CD4-positive, alpha-beta T cell (primary cell): ENCODE data around the gene AGR3. TPM values are rescaled to one million over a fixed set of nuclear protein-coding genes. Genes with fewer than 3 reads are reported as not detected.

ENCODE experiments used
- ATAC-seq: fragments of 200-7000 bp; cut with Tn5 transposase; one replicate; pipeline ENCODE4 v1.10.0; 2022; ENCODE audit warnings: mild to moderate bottlenecking; ENCODE audit not compliant: poor library complexity
- CTCF ChIA-PET: fragments of 350-600 bp; sonication (Branson Sonifier 250); formaldehyde crosslinking; loops from one replicate; lab custom pipeline; 2021; ENCODE audit warnings: antibody characterized with exemption, inconsistent platforms; lab: Charles Lee
- POLR2A ChIA-PET: fragments of 350-600 bp; sonication (Branson Sonifier 250); formaldehyde crosslinking; loops from one replicate; lab custom pipeline; 2021; ENCODE audit warnings: antibody characterized with exemption, inconsistent platforms; lab: Charles Lee
- DNase-seq, 14 experiments: peaks; one replicate each; pipeline ENCODE4 v3.0.0-alpha.2; 2013 to 2020; ENCODE audit warnings: mixed read lengths in 2 of 14
- H3K27ac ChIP-seq, 2 donors: one replicate each; pipeline versions ENCODE4 v1.5.1 to v1.7.0; 2013; ENCODE audit warnings: low read length in 2 of 2, low read depth in 1 of 2, mild to moderate bottlenecking in 1 of 2
- H3K27me3 ChIP-seq, 2 experiments: 1 replicate in 1 of 2; 2 replicates in 1 of 2; pipeline versions ENCODE4 v1.6.1 to v1.7.0; 2013; ENCODE audit warnings: low read length in 2 of 2, control low read depth in 1 of 2, mild to moderate bottlenecking in 1 of 2, moderate library complexity in 1 of 2; ENCODE audit not compliant: insufficient read depth in 2 of 2, control insufficient read depth in 1 of 2
- H3K36me3 ChIP-seq: one replicate; pipeline ENCODE4 v1.6.1; 2013; ENCODE audit warnings: low read length, control low read depth; ENCODE audit not compliant: insufficient read depth
- H3K4me1 ChIP-seq: one replicate; pipeline ENCODE4 v1.6.1; 2013; ENCODE audit warnings: low read length, control low read depth; ENCODE audit not compliant: insufficient read depth
- H3K4me3 ChIP-seq: one replicate; pipeline ENCODE4 v1.5.1; 2013; ENCODE audit warnings: mild to moderate bottlenecking, low read length, moderate library complexity
- H3K9me3 ChIP-seq, 2 experiments: 1 replicate in 1 of 2; 2 replicates in 1 of 2; pipeline versions ENCODE4 v1.6.1 to v1.7.0; 2013; ENCODE audit warnings: low read length in 2 of 2, mild to moderate bottlenecking in 2 of 2, control low read depth in 1 of 2, moderate library complexity in 1 of 2; ENCODE audit not compliant: control insufficient read depth in 1 of 2, insufficient read depth in 1 of 2
- H3K27ac Mint-ChIP-seq: one replicate; pipeline ENCODE4 v1.8.0; 2020; ENCODE audit warnings: mixed read lengths
- H3K27me3 Mint-ChIP-seq: one replicate; pipeline ENCODE4 v1.8.0; 2021; ENCODE audit warnings: mixed read lengths
- H3K36me3 Mint-ChIP-seq: one replicate; pipeline ENCODE4 v1.8.0; 2021; ENCODE audit warnings: low read depth, mixed read lengths
- H3K4me1 Mint-ChIP-seq: one replicate; pipeline ENCODE4 v1.8.0; 2021; ENCODE audit warnings: low read depth, mixed read lengths
- H3K4me3 Mint-ChIP-seq: one replicate; pipeline ENCODE4 v1.8.0; 2020; ENCODE audit warnings: mild to moderate bottlenecking, mixed read lengths
- H3K9me3 Mint-ChIP-seq: one replicate; pipeline ENCODE4 v1.8.0; 2020; ENCODE audit warnings: mixed read lengths
- intact Hi-C, 2 experiments: fragments of 100-400 bp; cut with DNase I in 1 of 2; cut with micrococcal nuclease in 1 of 2; formaldehyde crosslinking; loops; one replicate each; pipeline versions ENCODE4 v1.15.1 to v1.9.0; 2023 to 2025; cut with DNase I, micrococcal nuclease
- total RNA-seq, 174 experiments: library from RNA in 2 of 174; stranded (reverse) in 2 of 174; gene quantifications; one replicate each; pipeline ENCODE4 v1.2.3 and lab custom pipeline; 2021 to 2026
- TF ChIP-seq, protein P1 (sequence below): fragments of 200-600 bp; IDR thresholded peaks from one replicate; pipeline ENCODE4 v1.8.0; 2022; ENCODE audit warnings: antibody characterized with exemption, mild to moderate bottlenecking

Gene AGR3
- total RNA-seq, 2 experiments from 2014 or later: not detected

DNA sequence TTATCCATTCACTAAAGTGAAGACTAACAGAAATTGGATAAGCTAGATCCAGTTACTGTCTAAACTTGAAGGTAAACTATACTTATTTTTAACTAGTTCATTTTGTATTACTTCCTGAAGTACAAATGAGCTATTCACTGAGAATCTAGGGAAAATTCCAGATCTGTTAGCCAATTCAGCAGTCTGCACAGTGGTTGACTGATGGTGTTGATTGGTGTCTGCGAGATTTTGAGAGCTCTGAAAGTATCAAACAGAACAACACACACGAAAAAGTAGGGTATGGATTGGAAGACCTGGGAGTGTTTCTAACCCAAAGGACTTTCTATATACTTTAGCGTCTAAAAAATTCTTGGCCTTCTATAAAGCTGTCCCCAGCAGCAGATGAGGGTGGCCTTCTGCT is 43.4 kb downstream of the AGR3 start:
- H3K27me3 Mint-ChIP-seq: no peaks in the 10 kb centered on the region
- intact Hi-C loops: no loop called here

GRCh38 chr7:16836481-16836880 is 45.3 kb downstream of the AGR3 start:
- Mint-ChIP-seq H3K27me3 (no peaks in the 10 kb centered on the region), H3K9me3 (no peaks in the 10 kb centered on the region), H3K4me3 (no peak overlapping the region), H3K4me1 (no peaks in the 10 kb centered on the region), H3K27ac (no peak overlapping the region), H3K36me3 (no peaks in the 10 kb centered on the region)
- Histone ChIP-seq H3K27me3 (no peaks in the 10 kb centered on the region), H3K9me3 (no peaks in the 10 kb centered on the region), H3K27ac (no peak overlapping the region), H3K36me3 (no peaks in the 10 kb centered on the region), H3K4me3 (no peak overlapping the region), H3K4me1 (no peaks in the 10 kb centered on the region)
- POLR2A ChIA-PET: no interaction called here
- DNase-seq: no peak
- TF ChIP-seq, protein P1, sequence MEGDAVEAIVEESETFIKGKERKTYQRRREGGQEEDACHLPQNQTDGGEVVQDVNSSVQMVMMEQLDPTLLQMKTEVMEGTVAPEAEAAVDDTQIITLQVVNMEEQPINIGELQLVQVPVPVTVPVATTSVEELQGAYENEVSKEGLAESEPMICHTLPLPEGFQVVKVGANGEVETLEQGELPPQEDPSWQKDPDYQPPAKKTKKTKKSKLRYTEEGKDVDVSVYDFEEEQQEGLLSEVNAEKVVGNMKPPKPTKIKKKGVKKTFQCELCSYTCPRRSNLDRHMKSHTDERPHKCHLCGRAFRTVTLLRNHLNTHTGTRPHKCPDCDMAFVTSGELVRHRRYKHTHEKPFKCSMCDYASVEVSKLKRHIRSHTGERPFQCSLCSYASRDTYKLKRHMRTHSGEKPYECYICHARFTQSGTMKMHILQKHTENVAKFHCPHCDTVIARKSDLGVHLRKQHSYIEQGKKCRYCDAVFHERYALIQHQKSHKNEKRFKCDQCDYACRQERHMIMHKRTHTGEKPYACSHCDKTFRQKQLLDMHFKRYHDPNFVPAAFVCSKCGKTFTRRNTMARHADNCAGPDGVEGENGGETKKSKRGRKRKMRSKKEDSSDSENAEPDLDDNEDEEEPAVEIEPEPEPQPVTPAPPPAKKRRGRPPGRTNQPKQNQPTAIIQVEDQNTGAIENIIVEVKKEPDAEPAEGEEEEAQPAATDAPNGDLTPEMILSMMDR: no peak
- CTCF ChIA-PET: no interaction called here
- ATAC-seq: no peak
- intact Hi-C loops: no loop called here

More for the DNA sequence above, 43.4 kb downstream of the AGR3 start:
- Mint-ChIP-seq H3K9me3 (no peaks in the 10 kb centered on the region), H3K36me3 (no peaks in the 10 kb centered on the region), H3K27ac (no peak overlapping the region), H3K4me3 (no peak overlapping the region), H3K4me1 (no peaks in the 10 kb centered on the region)
- ChIA-PET POLR2A (no interaction called here), CTCF (no interaction called here)
- Histone ChIP-seq H3K27me3 (no peaks in the 10 kb centered on the region), H3K27ac (no peak overlapping the region), H3K4me3 (no peak overlapping the region), H3K36me3 (no peaks in the 10 kb centered on the region), H3K9me3 (no peaks in the 10 kb centered on the region), H3K4me1 (no peaks in the 10 kb centered on the region)
- TF ChIP-seq, protein P1: no peak
- no peak for DNase-seq
- no peak for ATAC-seq

DNA sequence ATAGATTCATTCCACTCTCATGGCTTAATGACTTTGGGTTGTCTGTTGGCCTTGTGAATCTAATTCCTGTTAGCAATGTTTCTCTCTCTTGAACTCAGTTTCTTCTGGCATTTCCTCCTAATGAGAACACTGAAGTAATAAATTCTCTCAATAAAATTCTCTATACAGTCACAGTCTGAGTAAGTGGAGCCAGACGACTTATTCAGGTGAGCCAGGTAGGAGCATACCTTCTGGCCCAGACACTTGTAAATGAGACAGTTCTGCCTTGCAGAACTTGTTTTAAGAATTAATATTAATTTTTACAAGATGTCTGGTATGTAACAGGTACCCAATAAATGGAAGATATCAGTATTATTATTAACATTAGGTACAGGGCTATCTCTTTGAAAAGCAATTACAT is 48.4 kb downstream of the AGR3 start:
- H3K36me3 Mint-ChIP-seq: no peaks in the 10 kb centered on the region
- Histone ChIP-seq H3K4me1 (no peaks in the 10 kb centered on the region), H3K36me3 (no peaks in the 10 kb centered on the region), H3K4me3 (no peak overlapping the region), H3K9me3 (no peaks in the 10 kb centered on the region), H3K27me3 (no peaks in the 10 kb centered on the region), H3K27ac (no peak overlapping the region)
- intact Hi-C loops: no loop called here
- CTCF ChIA-PET: no interaction called here
- no peaks in the 10 kb centered on the region for H3K4me1 Mint-ChIP-seq
- TF ChIP-seq, protein P1: no peak
- ATAC-seq: no peak
- DNase-seq: no peak
- POLR2A ChIA-PET: no interaction called here
- no peaks in the 10 kb centered on the region for H3K27me3 Mint-ChIP-seq
- no peak overlapping the region for H3K27ac Mint-ChIP-seq
- H3K4me3 Mint-ChIP-seq: no peak overlapping the region
- peaks cover 4% of the 10 kb centered on the region for H3K9me3 Mint-ChIP-seq
